ENCODE results near the gene ITPKB.

DNA sequence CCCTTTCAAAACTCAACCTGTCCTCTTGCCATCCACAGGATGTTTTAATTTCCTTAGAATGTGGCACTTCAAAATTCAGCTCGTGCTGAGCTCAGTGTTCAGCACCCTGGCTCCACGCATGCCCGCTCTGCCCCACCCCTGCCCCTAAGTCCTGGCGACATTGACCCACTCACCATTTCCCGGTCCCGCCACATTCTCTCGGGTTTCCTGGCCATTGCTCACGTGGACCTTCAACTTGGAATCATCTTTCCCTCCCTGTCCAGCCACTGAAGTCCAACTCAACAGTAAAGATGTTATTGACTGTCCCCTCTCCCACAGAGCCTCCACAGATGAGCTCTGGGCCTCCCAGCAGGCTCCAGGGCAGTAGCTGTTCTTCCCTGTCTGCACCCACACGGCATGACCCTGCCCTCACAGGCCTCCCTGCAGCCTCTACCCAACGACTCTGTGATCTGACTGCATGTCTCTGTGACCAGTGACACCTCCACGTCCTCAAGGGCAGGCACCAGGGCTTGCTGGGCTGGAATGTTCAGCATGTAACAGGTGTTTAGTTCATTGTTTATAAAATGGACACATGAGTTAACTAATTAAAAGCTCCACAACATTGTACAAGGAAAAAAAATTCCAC lies 53.8 kb downstream of the ITPKB start:
- TF ChIP-seq POLR2AphosphoS5 (IDR thresholded peaks at IDR 0.05; ENCODE audit: low read depth, low read length) (no peak), TAF1 (IDR thresholded peaks at IDR 0.05; ENCODE audit: low read depth, low read length) (no peak), SPI1 (IDR thresholded peaks at IDR 0.05; ENCODE audit: low read depth, low read length) (no peak), POLR2A (IDR thresholded peaks at IDR 0.05; ENCODE audit: low read depth, low read length) (no peak), PAX5 (IDR thresholded peaks at IDR 0.05; ENCODE audit: insufficient read depth, low read length, severe bottlenecking) (no peak)

All from GM12891 (cell line).